ENCODE measurements around the gene MCAT. TPM values are rescaled to one million over a fixed set of nuclear protein-coding genes. Genes with fewer than 3 reads are reported as not detected.
"Not testable (repeated sequence)": the region's sequence is repeated elsewhere in the genome, so short reads cannot be mapped to it uniquely, and the experiment has no call there.

Gene MCAT
- total RNA-seq, 1 donor from 2014 or later, result 16.2 TPM

DNA sequence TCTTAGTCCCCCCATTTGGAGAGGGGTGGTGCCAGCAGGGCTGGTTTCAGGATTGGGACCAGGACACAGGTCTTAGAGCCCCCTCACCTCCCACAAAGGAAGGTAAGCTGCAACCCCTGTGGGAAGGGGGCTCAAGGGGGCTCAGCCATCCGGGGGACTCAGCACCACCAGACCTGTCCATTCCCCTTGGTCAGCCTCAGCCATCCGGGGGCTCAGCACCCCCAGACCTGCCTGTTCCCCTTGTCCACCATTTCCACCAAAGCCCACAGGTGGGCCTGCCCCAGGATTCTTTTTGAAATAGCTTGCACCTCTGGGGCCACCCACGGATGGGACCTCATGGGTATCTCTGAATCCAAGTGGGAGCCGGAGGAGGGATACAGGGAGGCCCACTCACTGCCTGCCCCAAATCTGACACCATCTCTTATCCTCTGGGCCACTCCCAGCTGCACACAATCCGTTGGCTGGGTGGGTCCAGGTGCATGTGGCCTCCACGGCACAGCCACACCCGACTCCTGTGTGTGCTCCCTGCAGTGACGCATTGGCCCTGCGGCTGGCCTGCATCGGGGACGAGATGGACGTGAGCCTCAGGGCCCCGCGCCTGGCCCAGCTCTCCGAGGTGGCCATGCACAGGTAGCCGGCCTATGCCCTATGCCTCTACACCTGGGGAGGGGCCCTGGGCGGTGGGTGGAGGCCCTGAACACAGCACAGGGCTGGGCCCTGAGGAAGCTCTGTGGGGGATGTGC lies 15.9 kb downstream of the MCAT start:
- DNase-seq (ENCODE audit: low read depth, low spot score), result no peak

DNA sequence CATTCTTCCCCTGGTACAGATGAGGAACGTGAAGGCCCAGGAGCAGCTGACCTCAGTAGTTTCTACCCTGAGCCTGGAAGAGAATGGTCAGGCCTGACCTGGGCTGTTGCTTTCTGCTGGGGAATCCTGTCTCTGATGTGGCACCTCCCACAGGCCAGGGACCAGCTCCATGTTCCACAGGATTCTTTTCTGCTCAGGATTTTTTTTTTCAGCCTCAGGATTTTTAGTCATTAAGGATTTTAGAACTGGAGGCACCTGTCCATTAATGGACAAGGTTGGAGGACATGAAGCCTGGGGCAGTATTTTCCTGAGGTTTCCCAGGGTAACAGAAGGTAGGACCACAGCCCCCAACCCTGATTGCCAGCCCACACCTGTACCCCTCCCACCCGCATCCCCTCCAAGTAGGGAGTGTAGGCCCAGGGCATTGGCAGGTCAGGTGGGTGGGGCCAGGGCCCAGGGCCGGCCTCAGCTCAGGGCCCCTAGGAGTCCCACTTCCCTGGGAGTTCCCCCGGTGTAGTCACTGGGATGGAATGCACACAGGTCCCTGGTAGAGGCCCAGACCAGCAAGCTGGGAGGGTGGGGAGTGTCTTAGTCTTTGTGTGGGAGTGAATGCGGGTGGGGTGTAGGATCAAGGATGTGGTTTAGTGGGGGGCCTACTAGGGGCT lies 16.6 kb downstream of the MCAT start:
- no peak for DNase-seq (ENCODE audit: low read depth, low spot score)

DNA sequence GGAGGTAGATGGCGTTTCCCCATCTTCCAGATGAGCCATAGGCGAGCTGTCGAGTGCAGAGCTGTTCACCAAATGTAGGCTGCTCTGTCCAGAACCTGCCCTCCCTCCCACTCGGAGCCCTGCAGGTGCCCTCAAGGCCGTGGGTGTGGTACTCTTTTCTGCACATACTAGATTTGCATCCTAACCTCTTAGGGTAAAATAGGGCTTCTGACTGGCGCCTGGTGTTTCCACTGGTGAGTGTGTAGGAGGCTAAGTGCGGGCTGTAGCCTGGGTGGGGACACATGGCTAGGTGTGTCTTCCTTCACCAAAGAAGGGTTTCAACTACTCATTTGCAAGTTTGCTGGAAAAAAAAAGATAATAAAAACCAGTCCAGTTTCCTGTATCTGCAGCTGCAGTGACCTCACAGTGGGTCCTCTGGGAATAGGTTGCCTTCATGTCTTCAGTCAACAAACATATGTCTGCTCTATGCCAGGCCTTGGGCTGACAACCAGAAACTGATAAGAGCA lies 24.2 kb downstream of the MCAT start:
- DNase-seq (ENCODE audit: low read depth, low spot score), result no peak

- no peak for DNase-seq (ENCODE audit: low read depth, low spot score)
These were observed 25.0 kb downstream of the MCAT start for GRCh38 chr22:43118024-43118849.

GRCh38 chr22:43116932-43117331 lies 26.3 kb downstream of the MCAT start:
- no peak for DNase-seq (ENCODE audit: low read depth, low spot score)

DNA sequence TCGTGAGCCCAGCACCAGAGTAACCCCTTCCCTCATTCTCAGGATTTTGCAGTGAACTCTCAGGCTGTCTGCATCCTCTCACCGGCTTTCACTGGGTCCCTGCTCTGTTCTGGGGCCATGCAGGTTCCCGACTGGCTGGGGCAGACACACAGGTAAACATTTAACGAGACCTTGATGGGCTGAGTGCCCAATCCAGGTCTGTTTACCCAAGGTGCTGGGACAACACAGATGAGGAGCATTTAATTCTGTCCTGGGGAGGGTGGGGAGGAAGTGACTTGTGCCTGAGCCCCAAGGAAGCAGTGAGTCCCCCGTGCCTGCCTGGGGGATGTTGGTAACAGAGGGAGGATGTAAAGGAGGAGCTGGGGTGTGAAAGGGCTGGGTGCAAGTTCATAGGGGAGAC lies 28.2 kb downstream of the MCAT start:
- DNase-seq (ENCODE audit: low read depth, low spot score), result no peak

GRCh38 chr22:43113526-43114251 lies 29.5 kb downstream of the MCAT start:
- no peak for DNase-seq (ENCODE audit: low read depth, low spot score)

- DNase-seq (ENCODE audit: low read depth, low spot score), result no peak
These were observed 32.1 kb downstream of the MCAT start for GRCh38 chr22:43110927-43111623.

DNA sequence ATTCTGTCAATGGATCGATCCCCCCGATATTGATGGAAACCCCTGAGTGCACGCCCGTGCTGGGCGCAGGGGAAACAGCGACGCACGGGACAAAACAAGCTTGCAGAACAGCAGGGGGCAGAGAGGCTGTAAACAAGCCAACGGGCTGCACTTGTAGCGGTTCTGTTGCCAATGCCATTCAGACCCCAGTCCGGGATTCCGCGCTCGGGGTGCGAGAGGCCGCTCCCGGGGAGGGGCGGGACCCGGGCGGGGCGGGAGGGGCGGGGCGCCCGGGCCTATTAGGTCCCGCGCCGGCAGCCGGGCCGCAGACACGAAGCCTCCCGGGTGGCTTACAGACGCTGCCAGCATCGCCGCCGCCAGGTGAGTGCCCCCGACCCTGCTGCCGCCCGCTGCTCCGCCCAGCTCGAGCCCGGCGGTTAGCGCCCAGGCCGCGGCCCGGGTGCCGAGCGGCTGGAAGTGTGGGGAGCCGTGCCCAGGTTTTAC lies 32.7 kb downstream of the MCAT start, which contains the start of gene BIK:
BIK (plus strand) TSS at position 307 of the 483 bp plus-strand sequence. CDS start 13,273 bp downstream, outside the sequence.
- no peak for DNase-seq (ENCODE audit: low read depth, low spot score)

GRCh38 chr22:43109921-43110443 lies 33.2 kb downstream of the MCAT start:
- no peak for DNase-seq (ENCODE audit: low read depth, low spot score)

DNA sequence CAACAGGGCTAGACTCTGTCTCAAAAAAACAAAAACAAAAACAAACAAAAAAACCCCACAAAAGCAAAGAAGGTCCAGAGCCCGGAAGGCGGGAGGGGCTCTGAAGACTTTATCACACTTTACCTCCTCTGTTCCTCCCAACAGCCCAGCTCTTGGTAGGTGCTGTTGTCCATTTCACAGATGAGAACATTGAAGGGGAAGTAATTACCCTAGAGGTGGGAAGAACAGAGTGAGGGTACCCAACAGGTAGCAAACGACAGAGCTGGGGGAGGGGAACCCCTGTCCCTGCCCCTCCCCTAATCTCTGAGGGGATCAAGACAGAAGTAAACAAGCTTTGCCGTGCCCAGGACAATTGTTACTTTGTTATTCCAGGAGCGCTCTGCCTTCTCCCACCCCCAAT lies 33.7 kb downstream of the MCAT start:
- no peak for DNase-seq (ENCODE audit: low read depth, low spot score)

DNA sequence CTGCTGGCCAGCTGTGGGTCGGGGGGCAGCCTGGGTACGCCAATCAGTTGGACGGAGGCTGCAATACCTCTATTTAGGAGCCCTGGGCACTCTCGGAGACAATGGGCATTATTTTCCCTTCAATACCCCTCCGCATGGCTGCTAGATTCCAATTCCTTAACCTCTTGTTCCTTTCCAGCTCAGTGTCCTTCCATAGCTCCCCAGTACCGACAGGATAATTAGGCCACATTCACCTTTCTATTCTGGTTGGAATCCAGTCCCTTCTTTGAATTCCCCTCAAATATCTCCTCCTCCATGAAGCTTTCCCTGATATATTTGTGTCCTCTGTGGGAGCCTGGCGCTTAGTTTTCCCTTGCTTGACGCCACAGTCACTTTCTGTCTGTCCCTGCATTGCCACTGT lies 36.9 kb downstream of the MCAT start:
- no peak for DNase-seq (ENCODE audit: low read depth, low spot score)

- not testable (repeated sequence) for DNase-seq (ENCODE audit: low read depth, low spot score)
These were observed 38.2 kb downstream of the MCAT start for GRCh38 chr22:43104950-43105349.

GRCh38 chr22:43104056-43104625 lies 39.1 kb downstream of the MCAT start:
- DNase-seq (ENCODE audit: low read depth, low spot score), result not testable (repeated sequence)

DNA sequence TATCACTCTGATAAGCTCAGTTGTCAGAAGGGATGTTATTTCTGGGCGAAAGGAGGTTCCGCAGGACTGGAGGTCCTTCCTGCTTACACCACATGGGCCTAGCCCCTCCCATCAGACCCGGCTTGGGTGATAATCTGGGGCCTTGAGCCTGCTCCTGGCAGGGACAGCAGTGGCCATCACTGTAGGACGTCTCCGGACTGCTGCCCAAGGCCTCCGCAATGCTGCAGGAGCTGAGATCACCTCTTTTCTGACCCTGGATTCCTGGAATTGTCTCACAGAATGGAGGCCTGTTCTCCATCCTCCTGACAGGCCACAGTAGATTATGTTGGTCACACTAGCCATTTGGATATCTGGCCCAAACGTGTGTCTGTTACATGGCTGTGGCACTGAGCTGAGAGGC lies 41.9 kb downstream of the MCAT start:
- no peak for DNase-seq (ENCODE audit: low read depth, low spot score)

DNA sequence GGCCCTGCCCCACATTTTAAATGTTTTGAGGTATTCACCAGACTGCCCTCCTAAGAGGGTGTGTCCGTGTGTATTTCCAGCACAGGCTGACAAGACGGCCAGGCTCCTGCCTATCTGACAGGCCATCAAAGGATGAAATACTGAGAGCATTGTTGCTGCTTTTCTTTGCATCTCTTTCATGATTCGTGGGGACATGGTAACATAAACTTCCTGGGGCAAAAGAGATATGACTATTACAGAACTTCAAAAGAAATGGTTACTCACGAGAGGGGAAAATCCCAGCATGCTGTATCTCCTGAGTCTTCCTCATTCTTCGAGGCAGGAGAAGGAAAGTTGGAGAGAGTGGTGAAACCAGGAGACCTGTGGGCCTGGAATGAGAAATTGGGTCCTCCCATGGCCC lies 43.0 kb downstream of the MCAT start:
- DNase-seq (ENCODE audit: low read depth, low spot score), result no peak

- DNase-seq (ENCODE audit: low read depth, low spot score), result no peak
These were observed 44.1 kb downstream of the MCAT start for GRCh38 chr22:43099095-43099494.

GRCh38 chr22:43098356-43098755 lies 44.8 kb downstream of the MCAT start:
- DNase-seq (ENCODE audit: low read depth, low spot score), result no peak

GRCh38 chr22:43096420-43096819 lies 46.8 kb downstream of the MCAT start:
- DNase-seq (ENCODE audit: low read depth, low spot score), result no peak

GRCh38 chr22:43094551-43094950 lies 48.6 kb downstream of the MCAT start:
- DNase-seq (ENCODE audit: low read depth, low spot score), result no peak

Measured in pulmonary artery endothelial cell (primary cell).